Measurements from ENCODE around the gene DMRTB1. TPM values are rescaled to one million over a fixed set of nuclear protein-coding genes. Genes with fewer than 3 reads are reported as not detected.

The DMRTB1 gene
- total RNA-seq, 6 donors from 2014 or later: not detected

- H3K36me3 ChIP-seq: no peaks in the 10 kb centered on the region
Observed at GRCh38 chr1:53446051-53446450, 13.1 kb upstream of the DMRTB1 start.

GRCh38 chr1:53447413-53447812 is 11.8 kb upstream of the DMRTB1 start:
- Histone ChIP-seq H3K27me3 (no peaks in the 10 kb centered on the region), H3K4me3 (no peak overlapping the region), H3K9me3 (no peaks in the 10 kb centered on the region), H3K4me1 (no peaks in the 10 kb centered on the region), H3K27ac (no peak overlapping the region), H3K36me3 (no peaks in the 10 kb centered on the region)
- DNase-seq (no peak), ATAC-seq (ENCODE audit: low FRiP score in 2 of 2) (no peak)
- WGBS, 2 donors: 89 to 92% methylated on average over 4 of the region's 4 CpGs
- TF ChIP-seq, protein P1, sequence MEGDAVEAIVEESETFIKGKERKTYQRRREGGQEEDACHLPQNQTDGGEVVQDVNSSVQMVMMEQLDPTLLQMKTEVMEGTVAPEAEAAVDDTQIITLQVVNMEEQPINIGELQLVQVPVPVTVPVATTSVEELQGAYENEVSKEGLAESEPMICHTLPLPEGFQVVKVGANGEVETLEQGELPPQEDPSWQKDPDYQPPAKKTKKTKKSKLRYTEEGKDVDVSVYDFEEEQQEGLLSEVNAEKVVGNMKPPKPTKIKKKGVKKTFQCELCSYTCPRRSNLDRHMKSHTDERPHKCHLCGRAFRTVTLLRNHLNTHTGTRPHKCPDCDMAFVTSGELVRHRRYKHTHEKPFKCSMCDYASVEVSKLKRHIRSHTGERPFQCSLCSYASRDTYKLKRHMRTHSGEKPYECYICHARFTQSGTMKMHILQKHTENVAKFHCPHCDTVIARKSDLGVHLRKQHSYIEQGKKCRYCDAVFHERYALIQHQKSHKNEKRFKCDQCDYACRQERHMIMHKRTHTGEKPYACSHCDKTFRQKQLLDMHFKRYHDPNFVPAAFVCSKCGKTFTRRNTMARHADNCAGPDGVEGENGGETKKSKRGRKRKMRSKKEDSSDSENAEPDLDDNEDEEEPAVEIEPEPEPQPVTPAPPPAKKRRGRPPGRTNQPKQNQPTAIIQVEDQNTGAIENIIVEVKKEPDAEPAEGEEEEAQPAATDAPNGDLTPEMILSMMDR (IDR thresholded peaks at IDR 0.05): no peak
- TF ChIP-seq EP300 (IDR thresholded peaks at IDR 0.05) (no peak), POLR2A (IDR thresholded peaks at IDR 0.05) (no peak), POLR2AphosphoS5 (IDR thresholded peaks at IDR 0.05) (no peak)

More at GRCh38 chr1:53446051-53446450, 13.1 kb upstream of the DMRTB1 start:
- no peak overlapping the region for H3K4me3 ChIP-seq
- no peaks in the 10 kb centered on the region for H3K27me3 ChIP-seq
- H3K4me1 ChIP-seq: no peaks in the 10 kb centered on the region
- no peak overlapping the region for H3K27ac ChIP-seq
- TF ChIP-seq POLR2AphosphoS5 (IDR thresholded peaks at IDR 0.05) (no peak), EP300 (IDR thresholded peaks at IDR 0.05) (no peak), POLR2A (IDR thresholded peaks at IDR 0.05) (no peak)
- TF ChIP-seq, protein P1 (IDR thresholded peaks at IDR 0.05): no peak
- H3K9me3 ChIP-seq: no peaks in the 10 kb centered on the region
- WGBS, 2 donors: 59 to 67% methylated on average over 2 of the region's 2 CpGs
- DNase-seq: no peak
- no peak for ATAC-seq (ENCODE audit: low FRiP score in 2 of 2)

DNA sequence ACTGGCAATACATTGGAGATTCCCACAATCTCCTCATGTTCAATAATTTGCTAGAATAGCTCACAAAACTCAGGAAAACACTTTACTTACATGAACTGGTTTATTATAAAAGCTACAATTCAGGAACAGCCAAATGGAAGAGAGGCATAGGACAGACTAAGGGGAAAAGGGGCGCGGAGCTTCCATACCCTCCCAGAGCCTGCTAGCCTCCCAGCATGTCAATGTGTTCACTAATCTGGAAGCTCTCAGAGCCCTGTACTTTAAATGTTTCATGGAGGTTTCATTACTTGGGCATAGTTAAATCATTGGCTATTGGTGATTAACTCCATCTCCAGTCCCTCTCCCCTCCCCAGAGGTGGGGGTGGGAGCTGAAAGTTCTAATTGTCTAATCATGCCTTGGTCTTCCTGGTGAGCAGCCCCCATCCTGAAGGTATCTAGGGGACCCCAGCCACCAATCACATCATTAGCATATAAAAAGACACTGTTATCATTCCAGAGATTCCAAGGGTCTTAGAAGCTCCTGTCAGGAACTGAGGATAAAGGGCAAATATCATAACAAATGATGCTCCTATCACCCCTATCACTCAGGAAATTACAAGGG is 10.9 kb upstream of the DMRTB1 start:
- no peak for DNase-seq

DNA sequence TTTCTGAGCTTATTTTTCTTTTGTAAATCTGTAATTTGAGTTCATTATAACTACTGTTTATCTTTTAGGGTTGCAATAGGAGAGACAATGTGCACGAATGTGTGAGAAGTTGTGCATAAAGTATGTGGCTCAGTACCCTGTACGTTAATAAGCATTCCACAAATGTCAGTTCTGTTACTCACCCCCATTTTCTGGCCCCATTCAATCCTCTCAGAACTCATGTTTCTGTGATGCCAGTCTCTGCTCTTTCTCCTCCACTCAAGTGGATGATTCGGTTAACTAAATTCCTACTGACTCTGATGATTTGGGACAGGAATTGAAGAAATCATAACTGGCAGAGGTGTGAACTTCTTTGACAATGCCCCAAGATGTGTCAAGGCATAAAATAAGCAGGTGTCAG is 10.2 kb upstream of the DMRTB1 start:
- no peaks in the 10 kb centered on the region for H3K36me3 ChIP-seq
- no peaks in the 10 kb centered on the region for H3K9me3 ChIP-seq
- no peaks in the 10 kb centered on the region for H3K27me3 ChIP-seq
- DNase-seq: no peak
- no peak overlapping the region for H3K27ac ChIP-seq
- WGBS, 2 donors: 50 to 52% methylated on average over 3 of the region's 3 CpGs
- H3K4me1 ChIP-seq: no peaks in the 10 kb centered on the region
- ATAC-seq (ENCODE audit: low FRiP score in 2 of 2): no peak
- no peak overlapping the region for H3K4me3 ChIP-seq
- TF ChIP-seq EP300 (IDR thresholded peaks at IDR 0.05): no peak
- no peak for TF ChIP-seq POLR2A (IDR thresholded peaks at IDR 0.05)
- no peak for TF ChIP-seq POLR2AphosphoS5 (IDR thresholded peaks at IDR 0.05)
- TF ChIP-seq, protein P1 (IDR thresholded peaks at IDR 0.05): no peak

More for the DNA sequence above, 10.9 kb upstream of the DMRTB1 start:
- Histone ChIP-seq H3K27ac (no peak overlapping the region), H3K27me3 (no peaks in the 10 kb centered on the region), H3K4me1 (no peaks in the 10 kb centered on the region), H3K9me3 (no peaks in the 10 kb centered on the region), H3K36me3 (no peaks in the 10 kb centered on the region), H3K4me3 (no peak overlapping the region)
- TF ChIP-seq, protein P1 (IDR thresholded peaks at IDR 0.05): no peak
- TF ChIP-seq POLR2AphosphoS5 (IDR thresholded peaks at IDR 0.05) (no peak), POLR2A (IDR thresholded peaks at IDR 0.05) (no peak), EP300 (IDR thresholded peaks at IDR 0.05) (no peak)
- 80 to 100% methylated on average over 2 of the region's 2 CpGs for WGBS, 2 donors
- ATAC-seq (ENCODE audit: low FRiP score in 2 of 2): no peak

GRCh38 chr1:53449693-53450092 is 9.5 kb upstream of the DMRTB1 start:
- ATAC-seq (ENCODE audit: low FRiP score in 2 of 2): no peak
- Histone ChIP-seq H3K27ac (no peak overlapping the region), H3K4me1 (no peaks in the 10 kb centered on the region), H3K36me3 (no peaks in the 10 kb centered on the region), H3K27me3 (no peaks in the 10 kb centered on the region), H3K4me3 (no peak overlapping the region), H3K9me3 (no peaks in the 10 kb centered on the region)
- 38 to 54% methylated on average over 8 of the region's 8 CpGs for WGBS, 2 donors
- TF ChIP-seq POLR2AphosphoS5 (IDR thresholded peaks at IDR 0.05) (no peak), EP300 (IDR thresholded peaks at IDR 0.05) (no peak), POLR2A (IDR thresholded peaks at IDR 0.05) (no peak)
- TF ChIP-seq, protein P1 (IDR thresholded peaks at IDR 0.05): no peak
- DNase-seq: no peak

Data from upper lobe of left lung (tissue), 6 donors.